GM19328 (cell line): ENCODE results near the gene GPR32.
"Not testable (repeated sequence)": the region's sequence is repeated elsewhere in the genome, so short reads cannot be mapped to it uniquely, and the experiment has no call there.

Experiments used
- ATAC-seq: cut with Tn5 transposase; IDR thresholded peaks from one replicate; pipeline ENCODE4 v1.9.1; 2021; ENCODE audit warnings: mild to moderate bottlenecking, moderate library complexity; ENCODE audit not compliant: unreplicated experiment

Gene GPR32

GRCh38 chr19:50770164-50770563 lies at the start of gene GPR32:
TSS of gene GPR32 (plus strand) at chr19:50770464. CDS start at chr19:50770601, 137 bp downstream.
- not testable (repeated sequence) for ATAC-seq

DNA sequence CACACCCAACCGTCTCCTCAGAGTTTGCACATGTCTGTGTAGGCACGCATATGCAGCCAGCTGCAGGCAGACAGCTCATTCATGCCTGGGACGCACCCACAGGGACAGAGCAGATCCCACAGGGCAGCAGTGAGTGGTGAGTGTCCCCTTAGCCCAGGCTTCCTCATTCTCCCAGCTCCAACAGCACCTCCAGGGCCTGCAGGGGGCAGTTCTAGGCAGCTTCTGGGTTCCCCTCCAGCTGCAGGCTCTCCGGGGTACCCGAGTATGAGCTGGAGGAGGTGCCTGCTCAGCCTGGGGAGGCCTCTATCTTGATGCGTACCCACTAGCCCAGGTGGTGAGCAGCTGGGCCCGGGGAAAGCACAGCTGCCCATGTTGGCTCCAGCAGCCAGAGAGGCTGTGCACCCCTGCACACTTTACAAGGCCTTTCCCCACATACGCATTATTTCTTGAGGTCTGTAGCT lies 49.3 kb upstream of the GPR32 start:
- ATAC-seq, result no peak

GRCh38 chr19:50721441-50722137 lies 48.7 kb upstream of the GPR32 start:
- no peak for ATAC-seq

GRCh38 chr19:50722201-50723013 lies 47.9 kb upstream of the GPR32 start:
- no peak for ATAC-seq

DNA sequence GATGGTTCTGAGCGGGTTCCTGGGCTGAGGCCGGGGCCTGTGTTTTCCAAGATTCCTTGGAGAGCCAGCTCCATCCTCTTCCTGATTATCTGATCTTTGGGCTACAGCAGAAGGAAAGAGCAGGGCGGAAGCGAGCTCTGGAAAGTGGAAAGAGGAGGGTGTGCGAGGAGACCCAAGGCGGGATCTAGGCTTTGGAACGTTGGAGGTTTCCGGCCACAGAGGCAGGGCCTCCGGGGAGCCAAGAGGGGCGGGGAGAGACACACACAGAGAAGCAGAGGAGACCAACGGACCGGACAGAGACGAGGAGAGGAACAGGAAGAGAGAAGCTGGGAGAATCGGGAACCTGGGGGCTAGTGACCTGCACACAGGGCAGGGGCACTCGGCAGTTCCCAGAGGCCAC lies 47.2 kb upstream of the GPR32 start, which contains the start of gene CLEC11A:
TSS of gene CLEC11A (plus strand) at position 296 of the 400 bp plus-strand sequence. CDS start 162 bp downstream, outside the sequence.
- ATAC-seq, result no peak

DNA sequence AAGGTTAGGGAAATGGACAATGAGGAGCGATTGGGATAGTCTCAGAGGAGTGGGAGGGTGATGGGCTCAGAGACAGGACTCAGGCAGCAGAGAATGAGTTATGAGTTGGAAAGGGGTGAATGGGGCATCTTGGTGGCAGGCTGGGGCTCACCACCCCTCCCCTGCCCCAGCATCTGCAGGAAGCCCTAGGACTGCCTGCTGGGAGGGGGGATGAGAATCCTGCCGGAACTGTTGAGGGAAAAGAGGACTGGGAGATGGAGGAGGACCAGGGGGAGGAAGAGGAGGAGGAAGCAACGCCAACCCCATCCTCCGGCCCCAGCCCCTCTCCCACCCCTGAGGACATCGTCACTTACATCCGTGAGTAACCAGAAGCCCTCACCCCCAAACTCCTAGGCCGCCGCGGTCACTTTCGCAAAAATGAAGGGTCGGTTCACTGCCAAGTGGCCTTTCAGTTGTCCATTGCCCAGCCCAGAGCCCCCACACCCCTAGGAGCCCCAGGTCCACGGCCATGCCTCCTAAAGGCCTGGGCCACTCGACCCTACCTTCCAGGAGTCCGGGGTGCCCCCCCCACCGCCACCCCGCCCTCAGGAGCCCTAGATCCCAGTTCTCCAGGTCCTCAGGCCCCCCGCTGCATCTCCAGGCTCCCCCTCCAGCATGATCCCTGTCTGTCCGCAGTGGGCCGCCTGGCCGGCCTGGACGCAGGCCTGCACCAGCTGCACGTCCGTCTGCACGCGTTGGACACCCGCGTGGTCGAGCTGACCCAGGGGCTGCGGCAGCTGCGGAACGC lies 46.3 kb upstream of the GPR32 start:
- ATAC-seq, result no peak

DNA sequence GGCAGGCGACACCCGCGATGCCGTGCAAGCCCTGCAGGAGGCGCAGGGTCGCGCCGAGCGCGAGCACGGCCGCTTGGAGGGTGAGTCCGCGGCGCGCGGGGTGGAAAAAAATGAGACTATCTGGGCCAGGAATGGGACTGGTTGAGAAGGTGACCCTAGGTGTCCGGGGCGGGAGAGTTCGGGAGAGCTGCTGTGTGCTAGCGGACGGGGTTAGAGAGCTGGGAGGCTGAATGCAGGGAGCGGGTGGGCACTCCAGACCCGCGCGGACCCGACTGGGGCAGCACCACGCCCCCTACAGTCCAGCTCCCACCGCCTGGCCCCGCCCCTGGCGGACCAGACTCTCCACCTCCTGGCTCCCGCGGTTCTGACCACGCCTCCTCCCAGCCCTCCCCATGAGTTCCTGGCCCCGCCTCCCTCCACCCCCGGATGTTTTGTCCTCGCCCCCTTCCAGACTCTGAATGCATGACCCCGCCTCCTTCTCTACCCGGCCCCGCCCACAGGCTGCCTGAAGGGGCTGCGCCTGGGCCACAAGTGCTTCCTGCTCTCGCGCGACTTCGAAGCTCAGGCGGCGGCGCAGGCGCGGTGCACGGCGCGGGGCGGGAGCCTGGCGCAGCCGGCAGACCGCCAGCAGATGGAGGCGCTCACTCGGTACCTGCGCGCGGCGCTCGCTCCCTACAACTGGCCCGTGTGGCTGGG lies 45.6 kb upstream of the GPR32 start:
- no peak for ATAC-seq

DNA sequence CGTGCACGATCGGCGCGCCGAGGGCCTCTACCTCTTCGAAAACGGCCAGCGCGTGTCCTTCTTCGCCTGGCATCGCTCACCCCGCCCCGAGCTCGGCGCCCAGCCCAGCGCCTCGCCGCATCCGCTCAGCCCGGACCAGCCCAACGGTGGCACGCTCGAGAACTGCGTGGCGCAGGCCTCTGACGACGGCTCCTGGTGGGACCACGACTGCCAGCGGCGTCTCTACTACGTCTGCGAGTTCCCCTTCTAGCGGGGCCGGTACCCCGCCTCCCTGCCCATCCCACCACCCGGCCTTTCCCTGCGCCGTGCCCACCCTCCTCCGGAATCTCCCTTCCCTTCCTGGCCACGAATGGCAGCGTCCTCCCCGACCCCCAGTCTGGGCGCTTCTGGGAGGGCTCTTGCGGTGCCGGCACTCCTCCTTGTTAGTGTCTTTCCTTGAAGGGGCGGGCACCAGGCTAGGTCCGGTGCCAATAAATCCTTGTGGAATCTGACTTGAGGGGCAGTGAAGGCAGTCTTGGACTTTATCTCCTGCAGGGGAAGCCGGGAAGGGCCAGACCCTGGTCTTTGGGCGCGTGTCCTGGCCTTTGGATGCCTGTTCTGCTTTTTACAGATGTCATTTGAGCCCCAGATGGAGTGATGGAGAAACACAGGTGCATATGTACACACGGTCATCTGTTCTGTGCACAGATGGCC lies 44.9 kb upstream of the GPR32 start:
- no peak for ATAC-seq

DNA sequence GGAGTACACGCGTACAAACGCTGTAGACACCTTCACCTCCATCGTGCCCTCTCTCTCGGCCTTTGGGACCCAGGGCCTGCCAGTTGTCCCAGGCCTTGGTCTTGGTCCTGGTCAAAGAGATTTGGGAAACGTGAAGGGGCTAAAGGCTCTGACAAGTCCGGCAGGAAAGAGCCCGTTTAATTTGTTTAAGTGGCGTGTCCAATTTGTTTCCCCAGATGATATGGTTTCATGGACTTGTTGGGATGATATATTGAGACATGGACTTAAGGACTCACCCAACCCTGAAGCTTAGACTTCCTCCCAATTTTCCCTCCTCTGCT lies 44.4 kb upstream of the GPR32 start:
- no peak for ATAC-seq

DNA sequence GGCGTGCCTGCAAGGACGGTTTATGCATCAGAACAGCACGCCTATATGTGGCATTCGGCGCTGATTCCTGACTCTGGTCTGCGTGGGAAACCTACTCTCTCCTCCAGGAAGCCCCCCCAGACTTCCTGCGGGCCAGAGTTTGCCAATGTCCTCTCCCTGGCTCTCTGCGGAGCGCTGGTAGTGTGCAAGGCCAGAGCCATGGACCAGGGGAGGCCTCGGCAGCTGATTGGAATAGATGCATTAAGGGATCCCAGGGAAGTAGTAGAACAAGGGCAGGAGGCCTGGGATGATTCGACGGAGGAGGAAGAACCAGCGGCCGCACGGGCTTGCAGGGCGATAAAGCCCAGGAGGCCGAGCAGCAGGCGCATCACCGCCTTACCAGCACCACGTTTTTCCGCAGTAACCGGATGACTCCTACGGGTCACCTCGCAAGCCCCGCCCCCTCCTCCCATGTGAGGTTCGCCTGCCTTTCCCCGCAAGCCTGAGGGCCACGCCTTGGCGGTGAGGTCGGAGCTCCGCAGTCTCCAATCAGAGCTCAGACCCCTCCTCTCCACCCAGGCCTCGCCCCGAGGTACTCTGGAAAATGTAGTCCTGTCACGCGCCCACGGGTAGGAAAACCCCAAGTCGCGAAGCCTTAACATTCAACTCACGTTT lies 42.1 kb upstream of the GPR32 start:
- ATAC-seq, result no peak

- ATAC-seq, result no peak
These were observed 40.4 kb upstream of the GPR32 start for GRCh38 chr19:50729894-50730293.

GRCh38 chr19:50735869-50736268 lies 34.4 kb upstream of the GPR32 start:
- ATAC-seq, result no peak

- ATAC-seq, result no peak
These were observed 33.9 kb upstream of the GPR32 start for GRCh38 chr19:50736338-50736737.

DNA sequence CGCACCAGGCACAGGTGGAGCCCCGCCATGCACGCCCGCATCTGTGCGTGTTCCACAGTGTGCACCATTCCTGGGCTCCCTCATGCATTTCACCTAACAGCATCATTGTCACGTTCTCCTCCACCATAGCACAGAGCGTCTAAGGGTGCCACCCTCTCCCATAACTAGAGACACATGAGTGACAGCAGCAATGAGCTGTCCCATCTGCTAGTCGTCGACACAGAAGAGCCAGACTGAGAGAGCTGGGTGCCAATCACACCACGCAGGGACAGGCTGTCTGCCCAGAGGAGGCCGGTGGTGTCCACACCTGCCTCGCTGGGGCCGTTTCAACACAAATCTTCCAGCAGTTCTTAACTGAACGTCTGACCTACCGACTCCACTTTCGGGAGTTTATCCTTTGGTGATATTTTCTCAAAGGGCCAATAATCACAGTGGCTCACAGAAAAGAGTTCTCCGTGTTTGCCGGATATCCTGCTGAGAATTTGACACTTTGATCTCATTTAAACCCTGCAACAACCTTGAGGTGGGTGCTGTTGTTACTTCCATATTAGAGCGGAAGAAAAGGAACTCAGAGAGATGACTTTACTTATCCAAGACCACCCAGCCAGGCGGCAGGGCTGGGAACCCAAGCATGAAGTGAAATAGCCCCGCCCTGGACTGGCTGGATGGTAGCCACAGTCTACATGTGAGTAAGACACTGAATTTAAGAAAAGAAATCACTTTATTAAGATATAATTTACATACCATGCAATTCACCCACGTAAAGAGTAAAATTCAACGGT lies 30.9 kb upstream of the GPR32 start:
- ATAC-seq, result no peak

DNA sequence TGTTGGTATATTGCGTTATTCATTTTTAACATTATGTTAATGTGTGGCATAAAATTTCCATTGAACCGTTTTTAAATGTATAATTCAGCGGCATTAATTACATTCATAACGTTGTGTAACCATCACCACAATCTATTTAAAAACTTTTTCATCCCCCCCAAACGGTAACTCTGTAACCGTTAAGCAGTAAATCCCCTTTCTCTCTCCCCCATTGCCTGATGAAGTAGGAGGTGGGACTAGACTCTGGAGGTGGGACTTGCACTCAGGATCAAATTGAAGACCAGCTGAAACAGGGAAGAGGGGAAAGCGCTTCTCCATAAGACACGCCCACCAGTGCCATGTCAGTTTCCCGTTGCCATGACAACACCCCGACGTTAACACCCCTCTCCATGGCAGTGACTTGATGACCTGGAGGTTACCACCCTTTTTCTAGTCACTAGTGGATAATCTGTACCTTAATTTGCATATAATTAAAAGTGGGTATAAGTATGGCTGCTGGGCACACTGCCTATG lies 30.3 kb upstream of the GPR32 start:
- ATAC-seq, result no peak

DNA sequence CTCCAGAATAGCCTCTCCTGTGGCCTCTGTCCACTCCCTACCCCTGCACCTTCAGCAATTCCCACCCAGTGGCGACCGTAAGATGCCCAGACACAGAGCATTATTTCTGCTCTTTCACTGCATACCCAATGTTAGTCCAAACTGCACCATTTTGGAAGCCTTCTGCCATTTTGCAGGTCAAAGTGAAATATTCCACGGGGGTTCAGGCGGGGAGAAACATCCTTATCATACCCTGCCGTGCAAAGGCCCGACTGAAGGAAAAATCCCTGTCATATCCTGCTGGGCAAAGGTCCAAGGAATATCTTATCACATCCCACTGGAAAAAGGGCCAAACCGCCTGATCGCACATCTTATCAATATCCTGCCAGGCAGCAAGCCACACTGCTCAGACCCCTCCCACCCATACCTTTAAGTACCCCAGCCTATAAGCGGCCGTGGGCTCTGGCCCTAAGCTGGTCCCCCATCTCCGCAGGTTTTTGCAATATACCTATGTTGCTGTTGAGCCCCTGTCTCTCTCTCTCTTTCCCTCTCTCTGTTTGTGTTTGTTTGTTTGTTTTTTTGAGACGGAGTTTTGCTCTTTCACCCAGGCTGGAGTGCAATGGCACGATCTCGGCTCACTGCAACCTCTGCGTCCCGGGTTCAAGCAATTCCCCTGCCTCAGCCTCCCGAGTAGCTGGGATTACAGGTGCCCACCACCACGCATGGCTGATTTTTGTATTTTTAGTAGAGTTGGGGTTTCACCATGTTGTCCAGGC lies 28.9 kb upstream of the GPR32 start:
- no peak for ATAC-seq

- no peak for ATAC-seq
These were observed 26.7 kb upstream of the GPR32 start for GRCh38 chr19:50743537-50743936.

GRCh38 chr19:50745221-50745620 lies 25.0 kb upstream of the GPR32 start:
- no peak for ATAC-seq
